Activated CD8-positive, alpha-beta memory T cell treated with anti-CD3 and anti-CD28 coated beads, Interleukin-2, amount 50 U/mL, for 24 hours (primary cell): Measurements from ENCODE around the gene BAIAP3.
"Not testable (repeated sequence)": the region's sequence is repeated elsewhere in the genome, so short reads cannot be mapped to it uniquely, and the experiment has no call there.

ENCODE experiments used
- DNase-seq: peaks from one replicate; pipeline ENCODE4 v3.0.0-alpha.2; 2020; ENCODE audit errors: extremely low read depth

BAIAP3 gene

DNA sequence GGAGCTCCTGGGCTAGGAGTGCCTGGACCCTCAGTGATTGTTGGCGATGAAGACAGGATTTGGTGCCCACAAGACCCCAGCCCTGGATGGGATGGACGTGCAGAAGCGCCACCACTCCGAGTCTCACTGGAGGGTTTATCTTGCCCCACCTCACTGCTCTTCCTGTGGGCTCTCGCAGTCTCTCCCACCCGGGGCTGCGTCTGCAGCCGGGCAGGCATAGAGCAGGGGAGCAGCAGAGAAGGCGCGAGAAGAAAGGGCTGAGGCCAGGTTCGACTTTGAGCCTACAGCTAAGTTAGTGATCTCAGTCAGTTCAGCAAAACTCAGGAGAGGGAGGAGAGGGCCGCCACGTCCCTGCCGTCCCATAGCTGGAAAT is 17.4 kb upstream of the BAIAP3 start:
- no peak for DNase-seq

- DNase-seq: no peak
Measured at GRCh38 chr16:1317479-1318267, 15.8 kb upstream of the BAIAP3 start.

DNA sequence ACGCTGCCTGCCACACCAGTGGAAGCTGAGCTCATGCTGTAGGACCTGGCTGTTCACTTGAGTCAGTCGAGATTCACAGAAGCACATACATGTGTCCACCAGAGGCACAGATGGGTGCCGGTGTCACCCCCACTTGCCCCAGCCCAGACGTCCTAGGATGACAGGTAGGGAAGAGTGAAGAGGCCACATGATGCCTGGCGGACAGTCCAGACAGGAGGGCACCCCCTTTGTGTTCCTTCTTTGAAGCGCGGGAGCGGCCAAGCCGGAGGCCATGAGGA is 15.2 kb upstream of the BAIAP3 start:
- no peak for DNase-seq

GRCh38 chr16:1319041-1319440 is 14.4 kb upstream of the BAIAP3 start:
- DNase-seq: no peak

GRCh38 chr16:1320097-1320496 is 13.3 kb upstream of the BAIAP3 start:
- no peak for DNase-seq

DNA sequence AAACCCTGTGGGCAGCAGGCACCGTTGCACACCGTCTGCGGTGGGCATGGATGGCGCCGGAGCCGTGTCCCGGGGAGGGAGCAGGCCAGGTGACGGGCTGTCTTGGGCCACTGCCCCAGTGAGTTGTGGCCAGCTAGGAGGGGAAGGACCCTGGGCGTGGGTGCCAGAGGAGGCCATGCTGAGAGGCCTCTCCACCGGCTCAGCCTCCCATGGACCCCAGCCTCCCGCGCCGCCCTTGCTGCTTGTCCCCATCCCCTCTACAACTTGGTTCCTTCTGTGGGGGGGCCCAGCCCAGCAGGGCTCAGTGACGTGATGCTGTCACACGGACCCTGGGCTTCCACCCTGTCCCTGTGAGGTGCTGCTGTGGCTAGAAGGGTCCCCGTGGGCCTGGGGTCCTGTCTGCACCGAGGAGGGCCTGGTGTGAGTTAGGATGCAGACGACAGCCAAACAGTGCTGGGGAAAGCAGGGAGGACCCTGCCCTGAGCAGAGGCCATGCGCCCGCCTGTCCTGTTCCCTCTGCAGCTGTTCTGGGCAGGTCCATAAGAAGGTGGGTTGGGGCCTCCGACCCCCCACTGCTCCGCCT is 12.7 kb upstream of the BAIAP3 start:
- DNase-seq: no peak

DNA sequence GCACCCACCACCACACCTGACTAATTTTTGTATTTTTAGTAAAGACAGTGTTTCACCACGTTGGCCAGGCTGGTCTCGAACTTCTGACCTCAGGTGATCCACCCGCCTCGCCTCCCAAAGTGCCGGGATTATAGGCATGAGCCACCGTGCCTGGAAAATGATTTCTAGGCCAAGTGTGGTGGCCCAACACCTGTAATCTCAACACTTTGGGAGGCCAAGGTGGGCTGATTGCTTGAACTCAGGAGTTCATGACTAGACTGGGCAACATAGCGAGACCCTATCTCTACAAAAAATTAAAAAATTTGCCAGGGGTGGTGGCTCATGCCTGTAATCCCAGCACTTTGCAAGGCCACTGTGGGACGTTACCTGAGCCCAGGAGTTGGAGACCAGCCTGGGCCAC is 11.0 kb upstream of the BAIAP3 start:
- no peak for DNase-seq

- DNase-seq: no peak
Measured at GRCh38 chr16:1323296-1324239, 9.9 kb upstream of the BAIAP3 start.

DNA sequence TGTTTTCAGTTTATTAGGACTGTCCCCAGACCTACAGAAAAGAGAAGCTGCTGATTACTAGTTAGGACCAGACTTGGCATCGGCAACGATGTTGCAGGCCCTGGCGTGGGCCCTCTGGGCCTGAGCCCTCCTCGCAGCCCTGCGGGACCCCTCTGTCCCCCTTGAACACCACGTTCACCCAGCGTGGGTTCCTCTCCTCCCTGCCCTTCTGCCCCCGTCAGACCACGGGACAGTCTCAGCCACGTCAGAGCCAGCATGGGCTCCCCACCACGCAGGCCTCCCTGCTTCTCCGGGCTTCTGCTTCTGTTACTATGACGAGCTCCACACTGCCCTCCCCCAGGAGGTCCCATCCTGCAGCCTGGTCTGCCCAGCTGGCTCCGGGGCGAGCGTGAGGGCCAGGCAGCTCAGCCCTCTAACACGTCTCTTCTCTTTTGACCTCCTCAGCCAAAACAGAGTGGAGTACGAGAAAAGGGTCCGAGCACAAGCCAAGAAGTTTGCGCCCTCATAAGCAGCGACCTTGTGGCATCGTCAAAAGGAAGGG is 9.1 kb upstream of the BAIAP3 start:
- no peak for DNase-seq

DNA sequence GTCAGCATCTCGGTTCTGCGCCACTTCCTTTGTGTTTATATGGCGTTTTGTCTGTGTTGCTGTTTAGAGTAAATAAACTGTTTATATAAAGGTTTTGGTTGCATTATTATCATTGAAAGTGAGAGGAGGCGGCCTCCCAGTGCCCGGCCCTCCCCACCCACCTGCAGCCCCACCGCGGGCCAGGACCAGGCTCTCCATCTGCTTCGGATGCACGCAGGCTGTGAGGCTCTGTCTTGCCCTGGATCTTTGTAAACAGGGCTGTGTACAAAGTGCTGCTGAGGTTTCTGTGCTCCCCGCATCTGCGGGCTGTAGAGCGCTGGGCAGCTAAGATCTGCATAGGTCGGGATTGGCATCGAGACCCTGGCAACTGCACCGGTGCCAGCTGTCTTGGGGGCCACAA is 8.2 kb upstream of the BAIAP3 start:
- DNase-seq: no peak

- no peak for DNase-seq
Measured at GRCh38 chr16:1325673-1326371, 7.6 kb upstream of the BAIAP3 start.

DNA sequence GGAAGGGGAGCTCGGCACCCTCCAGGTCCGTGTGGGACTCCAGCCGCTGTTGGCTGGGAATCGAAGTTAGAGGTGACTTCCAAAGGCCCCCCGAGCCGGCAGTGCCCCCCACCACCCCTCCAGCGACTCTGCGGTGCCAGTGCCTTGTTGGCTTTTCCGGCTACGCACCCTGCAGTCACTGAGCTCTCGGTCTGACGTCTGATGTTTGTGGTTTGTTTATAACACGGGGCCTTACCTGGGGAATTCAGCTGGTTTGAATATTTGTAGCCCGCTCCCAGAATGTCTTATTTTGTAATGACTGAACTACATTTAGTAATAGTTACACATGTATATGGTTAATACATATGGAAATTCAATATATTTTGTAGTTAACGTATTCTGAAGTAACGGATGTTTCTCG is 7.1 kb upstream of the BAIAP3 start:
- DNase-seq: no peak

GRCh38 chr16:1326946-1327618 is 6.4 kb upstream of the BAIAP3 start:
- DNase-seq: no peak

DNA sequence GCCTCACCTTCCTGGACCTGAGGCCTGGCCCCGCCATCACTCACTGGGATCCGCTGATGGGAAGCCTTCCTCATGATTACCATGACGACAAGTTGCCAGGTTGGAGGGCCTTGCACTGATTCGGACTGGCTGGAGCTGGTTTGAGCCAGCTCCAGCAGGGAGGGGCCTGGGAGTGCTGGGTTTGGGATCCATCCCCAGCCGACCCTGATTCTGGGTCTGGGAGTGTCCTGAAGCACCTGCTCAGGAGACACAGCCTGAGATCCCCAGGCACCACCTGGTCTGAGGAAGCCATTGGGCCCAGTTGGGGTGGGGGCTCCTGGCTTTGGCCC is 5.9 kb upstream of the BAIAP3 start:
- DNase-seq: no peak

GRCh38 chr16:1328136-1328535 is 5.3 kb upstream of the BAIAP3 start:
- DNase-seq: not testable (repeated sequence)

DNA sequence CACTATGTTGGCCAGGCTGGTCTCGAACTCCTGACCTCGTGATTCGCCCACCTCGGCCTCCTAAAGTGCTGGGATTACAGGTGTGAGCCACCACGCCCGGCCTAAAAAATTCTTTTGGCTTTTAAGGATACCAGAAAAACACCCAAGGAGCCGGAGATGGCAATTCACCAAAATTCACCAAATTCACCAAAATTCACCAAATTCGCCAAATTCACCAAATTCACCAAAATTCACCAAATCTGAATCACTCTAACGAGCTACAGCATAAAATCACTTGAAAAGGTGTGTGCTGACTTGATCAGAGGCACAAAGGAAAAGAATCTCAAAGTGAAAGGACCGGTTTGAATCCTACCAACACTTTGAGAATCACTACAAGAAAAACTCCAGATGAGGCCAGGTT is 4.5 kb upstream of the BAIAP3 start:
- not testable (repeated sequence) for DNase-seq

DNA sequence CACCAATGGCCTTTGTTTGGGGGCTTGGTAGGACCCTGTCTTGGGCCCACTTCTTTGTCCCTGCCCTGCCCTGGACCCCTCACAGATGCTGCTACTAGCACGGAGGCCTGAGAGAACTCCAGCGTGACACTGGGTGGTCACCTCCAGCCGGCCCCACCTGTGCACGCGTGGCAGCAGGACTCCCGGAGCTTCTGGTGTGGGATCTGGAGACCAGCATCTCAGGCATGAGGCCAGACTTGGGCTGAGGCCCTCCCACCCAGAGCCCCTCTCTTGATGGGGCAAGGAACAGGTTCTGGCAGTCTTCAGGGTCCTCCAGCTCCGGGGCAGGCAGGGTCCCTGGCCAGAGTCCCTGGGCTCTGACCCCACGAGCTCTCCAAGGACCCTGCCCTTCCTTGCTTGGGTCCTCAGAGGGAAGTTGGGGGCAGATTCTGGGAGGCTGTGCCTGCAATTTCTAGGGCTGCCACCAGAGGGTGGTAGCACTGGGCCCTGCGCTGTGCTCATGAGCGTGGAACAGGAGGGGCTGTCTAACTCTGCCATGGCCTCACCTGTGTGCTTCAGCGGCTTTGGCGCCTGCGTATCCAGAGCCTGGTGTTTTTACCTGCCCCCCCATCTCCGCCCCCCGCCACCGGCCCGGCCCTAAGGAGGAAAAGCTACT is 3.1 kb upstream of the BAIAP3 start:
- no peak for DNase-seq

- no peak for DNase-seq
Measured at GRCh38 chr16:1330931-1331711, 2.3 kb upstream of the BAIAP3 start.

DNA sequence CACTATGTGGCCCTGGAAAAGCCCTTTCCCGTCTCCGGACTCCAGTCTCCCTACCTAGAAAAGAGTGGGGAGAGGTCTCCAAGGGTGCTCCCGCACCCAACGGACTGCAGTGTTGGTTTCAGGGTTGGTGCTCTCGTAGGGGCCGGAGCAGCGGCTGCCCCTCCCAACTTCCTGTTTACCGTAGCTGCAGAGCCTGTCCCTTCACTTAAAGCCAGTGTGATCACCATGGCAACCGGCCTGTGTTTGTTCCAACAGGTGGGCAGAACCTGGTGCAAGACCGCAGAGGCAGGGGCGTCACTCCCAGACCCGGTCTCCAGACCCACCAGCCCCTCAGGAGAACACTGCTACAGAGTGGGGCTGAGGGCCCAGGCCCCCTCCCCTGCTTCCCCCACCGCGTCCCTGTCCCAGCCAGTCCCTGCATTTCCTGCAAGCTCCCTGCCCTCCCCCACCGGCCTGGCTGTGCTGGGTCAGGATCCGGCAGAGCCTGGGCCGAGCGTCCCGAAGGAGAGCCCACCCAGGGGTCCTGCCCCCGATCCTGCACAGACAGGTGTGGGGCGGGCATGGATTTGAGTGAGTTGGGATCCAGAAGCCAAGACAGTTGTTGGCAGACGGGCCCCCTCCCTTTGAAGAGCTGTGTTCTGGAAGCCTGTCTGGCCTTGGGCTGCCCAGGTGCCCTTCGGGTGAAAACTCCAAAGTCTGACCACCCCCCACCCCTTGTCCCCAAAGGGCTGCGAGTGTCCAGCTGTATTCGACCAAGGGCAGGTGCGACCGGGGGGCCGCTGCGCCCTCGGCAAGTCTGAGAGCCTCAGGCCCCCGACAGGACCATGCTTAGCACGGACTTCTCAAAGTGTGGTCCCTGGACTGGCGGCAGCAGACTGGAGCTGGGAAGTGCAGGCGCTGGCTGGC is 1.5 kb upstream of the BAIAP3 start:
- no peak for DNase-seq
